SKM-1 treated with dmso at 0.1 percent for 144 hours (cell line): ENCODE measurements around the gene EPPIN.

Source experiments
- DNase-seq: peaks from one replicate; lab custom pipeline; 2025; ENCODE audit not compliant: unreplicated experiment; lab: John Stamatoyannopoulos, UW

The EPPIN gene

DNA sequence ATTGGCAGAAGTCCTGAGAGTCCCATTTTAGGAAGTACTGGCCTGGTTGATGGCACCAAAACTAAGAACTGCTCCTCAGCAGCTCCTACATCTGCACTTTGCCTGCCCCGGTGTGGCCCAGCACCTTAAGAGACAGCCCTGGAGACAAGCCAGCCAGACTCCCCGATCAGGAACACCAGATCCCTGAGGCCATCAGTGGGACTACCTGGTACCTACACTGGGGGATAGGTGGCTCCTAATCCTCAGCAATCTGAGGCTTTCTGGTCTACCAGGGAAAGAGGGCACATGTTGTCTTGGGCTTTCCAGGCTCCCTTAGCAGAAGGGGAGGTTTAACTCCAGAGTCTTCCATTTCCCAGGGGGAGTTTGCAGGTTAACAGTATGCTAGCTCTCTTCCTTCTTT is 7.8 kb downstream of the EPPIN start, which contains the start of gene WFDC6:
WFDC6 (minus strand) TSS at position 101 of the 400 bp plus-strand sequence; CDS start at position 26, 75 bp downstream.
- DNase-seq: no peak

DNA sequence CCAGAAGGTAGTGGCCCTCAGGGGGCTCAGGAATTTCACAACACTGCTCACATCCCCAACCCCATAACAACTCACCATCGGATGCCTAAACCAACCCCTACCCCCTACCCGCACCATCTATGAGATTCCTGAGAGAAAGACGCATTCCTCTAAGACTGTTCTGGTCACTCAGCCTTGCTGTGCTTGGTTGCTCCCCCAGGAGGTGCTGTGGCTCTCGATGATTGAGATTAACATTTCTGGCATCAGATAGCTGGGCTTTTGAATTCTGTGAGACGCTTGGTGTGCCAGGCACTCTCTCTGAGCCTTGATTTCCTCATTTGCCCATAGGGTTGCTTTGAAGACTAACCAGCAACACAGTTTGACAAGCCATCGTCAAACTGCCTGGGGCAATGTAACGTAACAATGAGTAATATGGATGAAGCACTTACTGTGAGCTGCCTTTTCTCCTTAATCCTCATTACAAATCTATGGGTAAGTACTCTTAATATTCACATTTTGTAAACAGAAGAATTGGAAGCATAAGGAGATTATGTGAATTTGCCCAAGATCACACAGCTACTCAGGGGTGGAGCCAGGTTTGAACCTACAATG is 8.9 kb downstream of the EPPIN start:
- no peak for DNase-seq

GRCh38 chr20:45527294-45527693 is 19.9 kb downstream of the EPPIN start:
- no peak for DNase-seq

DNA sequence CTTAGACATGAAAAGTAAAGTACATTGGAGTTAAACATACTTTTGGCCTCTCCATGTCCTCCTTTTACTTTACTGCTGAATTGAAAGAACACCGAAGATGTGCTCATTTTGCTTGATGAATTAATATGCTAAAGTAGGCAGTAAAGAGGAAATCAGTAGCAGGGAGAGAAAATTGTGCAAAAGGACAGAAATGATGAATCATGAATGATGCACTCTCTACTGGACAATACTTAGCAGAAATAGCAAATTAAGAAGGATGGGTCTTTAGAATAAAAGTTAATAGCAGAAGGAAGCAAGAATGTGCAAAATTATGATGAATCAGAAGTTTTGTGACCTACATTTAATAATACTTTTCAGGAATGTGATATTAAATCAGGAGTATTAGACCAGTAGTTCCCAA is 23.4 kb downstream of the EPPIN start:
- no peak for DNase-seq

DNA sequence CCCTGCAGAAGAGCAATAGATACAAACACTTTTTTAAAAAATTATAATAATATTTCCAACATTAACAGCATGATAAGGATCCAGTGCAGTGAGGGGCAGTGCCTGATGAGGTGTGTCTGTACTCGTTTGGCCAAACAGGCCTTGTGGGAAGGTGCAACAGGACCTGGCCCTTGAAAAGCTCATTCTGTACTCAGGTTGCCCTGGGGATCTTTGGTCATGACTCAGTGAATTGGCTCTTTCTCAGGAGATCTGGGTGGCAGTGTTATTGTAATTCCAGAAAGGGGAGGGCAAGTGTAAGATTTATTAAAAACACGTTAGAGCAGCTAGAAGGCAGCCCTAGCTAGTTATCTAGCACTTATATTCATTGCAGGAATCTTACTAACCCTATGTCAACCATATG is 28.9 kb downstream of the EPPIN start:
- no peak for DNase-seq

- DNase-seq: no peak
Observed at GRCh38 chr20:45515147-45515913, 31.9 kb downstream of the EPPIN start, which contains the start of gene SPINT3. SPINT3 (minus strand) TSS chr20:45515622; CDS start chr20:45515608, 14 bp downstream.

DNA sequence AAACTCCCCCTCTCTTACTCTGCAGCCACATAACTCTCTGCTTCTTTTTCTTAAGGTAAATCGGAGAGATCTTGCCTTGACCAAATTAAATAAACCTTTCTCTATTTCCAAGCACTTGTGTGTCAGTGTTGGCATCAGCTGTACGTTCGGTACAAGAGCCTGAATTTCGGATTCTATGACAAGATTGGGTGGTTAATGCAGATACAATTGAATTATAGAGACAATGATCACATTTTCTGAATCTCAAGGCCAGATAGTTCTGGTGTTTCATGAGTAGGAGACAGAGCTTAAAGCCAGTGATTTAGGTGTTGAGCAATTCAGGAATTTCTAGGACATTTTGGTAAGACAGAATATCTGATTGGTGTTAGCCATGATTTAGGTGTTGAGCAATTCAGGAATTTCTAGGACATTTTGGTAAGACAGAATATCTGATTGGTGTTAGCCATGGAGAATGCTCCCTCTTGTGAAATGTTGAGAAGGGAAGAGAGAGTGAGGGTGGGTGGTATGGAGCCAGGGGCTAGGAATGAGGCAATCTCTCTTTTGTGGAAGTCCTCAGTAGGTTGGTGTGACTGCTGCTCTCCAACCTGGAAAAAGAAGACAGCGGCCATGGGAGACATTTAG is 36.8 kb downstream of the EPPIN start:
- DNase-seq: no peak

- no peak for DNase-seq
Observed at GRCh38 chr20:45509091-45509490, 38.1 kb downstream of the EPPIN start.

DNA sequence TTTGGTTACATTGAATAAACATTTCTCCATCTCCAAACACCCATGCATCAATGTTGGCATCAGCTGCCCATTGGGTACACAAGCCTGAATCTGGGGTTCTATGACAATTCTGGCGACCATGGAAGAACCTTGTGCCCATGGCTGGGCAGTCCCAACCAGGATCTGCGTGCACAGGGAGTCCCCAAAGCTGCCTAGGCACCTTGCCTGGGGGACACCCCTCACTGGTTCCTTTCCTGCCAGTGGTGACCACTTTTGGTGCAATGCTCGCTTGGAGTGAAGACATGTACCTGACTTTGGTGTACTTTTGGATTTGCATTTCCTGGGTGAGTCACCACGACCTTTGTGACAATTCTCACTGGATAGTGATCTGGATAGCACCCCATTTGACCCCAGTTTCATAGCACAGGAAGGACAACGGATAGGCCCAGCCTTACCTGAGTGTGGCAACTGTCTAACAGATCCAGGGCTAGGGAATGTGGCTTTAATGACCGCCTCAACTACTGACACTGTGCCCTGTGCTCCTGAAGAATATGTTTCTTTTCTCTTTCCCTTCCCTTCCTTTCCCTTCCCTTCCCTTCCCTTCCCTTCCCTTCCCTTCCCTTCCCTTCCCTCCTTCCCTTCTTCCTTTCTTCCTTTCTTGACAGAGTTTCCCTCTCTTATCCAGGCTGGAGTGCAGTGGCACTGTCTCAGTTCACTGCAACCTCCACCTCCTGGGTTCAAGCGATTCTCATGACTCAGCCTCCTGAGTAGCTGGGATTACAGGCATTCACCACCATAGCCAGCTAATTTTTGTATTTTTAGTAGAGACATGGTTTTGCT is 38.9 kb downstream of the EPPIN start:
- DNase-seq: no peak

DNA sequence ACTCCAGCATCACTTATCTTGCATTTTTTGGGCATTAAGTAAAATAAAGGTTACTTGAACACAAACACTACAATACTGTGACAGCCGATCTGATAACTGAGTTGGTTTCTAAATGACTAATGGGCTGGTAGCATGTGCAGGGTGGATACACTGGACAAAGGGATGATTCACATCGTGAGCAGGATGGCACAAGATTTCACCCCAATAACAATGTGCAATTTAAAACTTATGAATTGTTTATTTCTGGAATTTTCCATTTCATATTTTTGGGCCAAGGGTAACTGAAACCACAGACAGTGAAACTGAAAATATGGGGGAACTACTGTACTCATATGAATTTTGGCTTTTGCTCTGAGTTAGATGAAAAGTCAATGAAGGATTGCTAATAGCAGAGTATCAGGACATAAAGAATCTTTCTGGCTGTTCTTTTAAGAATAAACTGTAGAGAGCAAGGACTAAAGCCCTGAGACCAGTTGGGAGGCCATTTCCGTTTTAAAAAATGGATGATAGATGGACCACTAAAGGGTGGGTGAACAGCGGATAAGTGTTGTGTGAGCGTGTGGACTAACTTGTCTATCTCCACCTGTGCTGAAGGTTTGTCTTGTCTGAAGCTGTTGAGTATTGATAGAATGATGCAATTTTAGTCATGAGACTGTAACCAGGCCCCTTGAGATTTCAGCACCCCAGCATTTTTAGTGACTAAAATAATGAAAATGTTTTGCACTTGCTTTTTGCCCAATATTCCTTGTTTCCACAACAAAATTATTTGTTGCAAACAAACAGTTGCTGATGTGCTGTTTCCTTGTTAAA is 40.0 kb downstream of the EPPIN start:
- DNase-seq: no peak

DNA sequence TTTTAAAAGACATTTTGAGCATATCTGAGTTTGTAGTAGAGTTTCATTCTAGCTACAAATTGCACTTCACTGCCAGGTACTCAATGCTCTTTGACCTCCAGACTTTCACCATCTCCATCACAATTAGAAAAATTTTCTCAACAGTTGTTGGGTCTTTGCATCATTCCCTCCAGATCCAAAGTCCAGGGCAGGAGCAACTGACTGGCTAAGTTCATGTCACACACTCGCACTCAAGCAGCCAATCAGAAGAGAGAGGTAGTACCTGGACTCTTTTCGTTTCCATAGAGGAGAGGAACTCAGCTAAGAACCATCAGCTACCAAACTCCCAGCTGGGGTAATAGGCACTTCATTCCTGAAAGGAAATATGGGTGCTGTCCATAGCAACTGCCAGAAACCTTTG is 40.8 kb downstream of the EPPIN start:
- no peak for DNase-seq

- no peak for DNase-seq
Observed at GRCh38 chr20:45503403-45503802, 43.8 kb downstream of the EPPIN start.

DNA sequence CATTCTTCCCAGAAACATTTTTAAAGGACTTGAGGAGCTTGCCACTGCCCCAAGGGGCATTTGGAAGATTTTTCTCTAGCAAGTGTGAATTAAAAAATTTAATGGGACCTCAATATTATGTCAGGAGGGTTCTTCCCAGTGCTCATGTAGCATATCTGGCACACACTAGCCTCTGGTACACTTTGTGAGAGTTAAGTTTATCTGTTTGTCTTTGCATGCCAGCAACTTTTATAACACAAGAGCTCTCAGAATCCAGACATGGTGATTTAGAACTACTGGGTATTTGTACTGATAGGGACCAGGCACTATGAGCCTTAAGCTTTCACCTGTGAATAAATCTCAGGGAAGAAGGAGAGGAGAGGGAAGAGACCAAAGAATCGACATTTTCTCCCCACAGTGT is 44.6 kb downstream of the EPPIN start:
- no peak for DNase-seq

GRCh38 chr20:45501600-45501999 is 45.6 kb downstream of the EPPIN start:
- no peak for DNase-seq

DNA sequence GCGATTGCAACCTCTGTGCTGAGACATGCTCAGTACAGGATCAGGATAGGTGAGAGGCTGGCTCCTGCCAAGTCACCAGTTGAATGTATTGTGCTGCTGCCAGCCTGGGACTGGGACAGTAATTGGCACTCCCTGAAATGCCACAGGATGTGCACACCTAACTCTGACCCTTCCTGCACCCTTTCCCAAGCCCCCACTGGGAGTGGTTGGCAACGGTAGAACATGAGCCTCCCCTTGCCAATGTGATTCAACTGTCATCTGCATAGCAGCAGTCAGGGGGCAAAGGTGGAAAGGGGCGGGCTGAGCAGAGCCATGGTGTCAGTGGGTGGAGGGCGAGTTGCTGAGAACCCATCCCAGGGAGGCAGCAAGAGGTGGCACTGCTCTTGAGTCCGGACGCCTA is 47.2 kb downstream of the EPPIN start:
- DNase-seq: no peak

DNA sequence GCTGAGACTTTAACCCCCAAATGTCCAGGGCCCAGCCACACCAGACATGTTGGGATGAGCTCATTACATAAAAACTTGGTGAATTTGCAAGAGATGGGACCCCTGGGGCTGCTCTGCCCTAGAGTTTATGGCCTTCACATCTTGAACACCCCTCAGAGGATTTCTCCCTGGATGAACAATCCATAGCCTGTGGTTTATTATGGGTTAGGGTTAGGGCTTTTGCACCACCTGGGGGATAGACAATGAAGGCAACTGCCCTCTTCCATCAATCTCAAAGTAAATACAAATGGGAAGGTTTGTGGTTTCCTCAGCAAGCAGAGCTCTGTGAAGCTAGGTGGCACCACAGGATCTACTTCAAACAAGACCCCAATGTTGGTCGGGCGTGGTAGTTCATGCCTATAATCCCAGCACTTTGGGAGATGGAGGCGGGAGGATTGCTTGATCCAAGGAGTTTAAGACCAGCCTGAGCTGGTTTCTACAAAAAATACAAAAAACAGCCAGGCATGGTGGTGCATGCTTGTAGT is 49.2 kb downstream of the EPPIN start:
- DNase-seq: no peak

DNA sequence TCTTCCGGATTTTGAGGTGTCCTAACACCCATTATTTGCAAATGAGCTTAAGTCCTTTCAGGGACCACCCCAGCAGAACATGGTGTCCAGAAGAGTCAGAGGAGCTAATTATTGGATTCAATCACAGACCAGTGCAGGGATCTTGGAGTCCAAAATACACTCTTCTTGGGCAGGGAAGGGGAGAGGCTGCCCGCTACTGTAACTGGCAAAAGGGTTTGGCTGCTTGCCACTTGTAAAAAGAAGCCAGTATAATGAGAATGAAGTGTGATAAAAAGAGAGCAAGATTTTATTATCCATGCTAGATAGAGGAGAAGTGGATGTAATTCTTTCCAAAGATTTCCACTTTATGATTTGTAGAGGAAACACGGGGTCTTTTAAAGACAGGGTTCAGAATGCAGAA is 51.0 kb downstream of the EPPIN start:
- DNase-seq: no peak

GRCh38 chr20:45495501-45495941 is 51.7 kb downstream of the EPPIN start:
- no peak for DNase-seq
